ENCODE data around the gene PAOX.

Gene PAOX

DNA sequence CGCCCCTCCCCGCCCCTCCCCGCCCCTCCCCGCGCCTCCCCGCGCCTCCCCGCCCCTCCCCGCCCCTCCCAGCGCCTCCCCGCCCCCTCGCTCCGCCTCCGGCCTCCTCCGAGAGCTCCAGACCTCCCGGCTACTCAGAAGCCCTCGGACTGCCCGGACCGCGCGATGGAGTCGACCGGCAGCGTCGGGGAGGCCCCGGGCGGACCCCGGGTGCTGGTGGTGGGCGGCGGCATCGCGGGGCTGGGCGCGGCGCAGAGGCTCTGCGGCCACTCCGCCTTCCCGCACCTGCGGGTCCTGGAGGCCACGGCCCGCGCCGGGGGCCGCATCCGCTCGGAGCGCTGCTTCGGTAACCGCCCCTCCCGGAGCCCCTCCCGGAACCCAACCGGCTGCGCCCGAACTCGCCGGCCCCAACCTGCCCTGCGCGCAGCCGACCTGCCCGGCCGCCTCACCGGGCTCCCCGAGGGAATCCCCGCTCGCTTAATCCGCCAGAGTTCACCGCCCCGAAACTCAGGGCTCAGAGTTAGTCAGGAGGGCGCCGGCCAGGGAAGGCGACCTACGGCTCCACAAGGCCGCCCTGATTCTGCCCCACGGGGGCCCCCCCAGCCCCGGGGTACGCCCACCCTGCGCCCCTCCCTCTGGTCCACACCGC is at the start of gene PAOX:
PAOX (plus strand) TSS at position 111 of the 649 bp plus-strand sequence; CDS start at position 166, 55 bp downstream.
- in situ Hi-C loops (cut with MboI; ENCODE audit: low sequenced_read_pairs), result no loop called here

DNA sequence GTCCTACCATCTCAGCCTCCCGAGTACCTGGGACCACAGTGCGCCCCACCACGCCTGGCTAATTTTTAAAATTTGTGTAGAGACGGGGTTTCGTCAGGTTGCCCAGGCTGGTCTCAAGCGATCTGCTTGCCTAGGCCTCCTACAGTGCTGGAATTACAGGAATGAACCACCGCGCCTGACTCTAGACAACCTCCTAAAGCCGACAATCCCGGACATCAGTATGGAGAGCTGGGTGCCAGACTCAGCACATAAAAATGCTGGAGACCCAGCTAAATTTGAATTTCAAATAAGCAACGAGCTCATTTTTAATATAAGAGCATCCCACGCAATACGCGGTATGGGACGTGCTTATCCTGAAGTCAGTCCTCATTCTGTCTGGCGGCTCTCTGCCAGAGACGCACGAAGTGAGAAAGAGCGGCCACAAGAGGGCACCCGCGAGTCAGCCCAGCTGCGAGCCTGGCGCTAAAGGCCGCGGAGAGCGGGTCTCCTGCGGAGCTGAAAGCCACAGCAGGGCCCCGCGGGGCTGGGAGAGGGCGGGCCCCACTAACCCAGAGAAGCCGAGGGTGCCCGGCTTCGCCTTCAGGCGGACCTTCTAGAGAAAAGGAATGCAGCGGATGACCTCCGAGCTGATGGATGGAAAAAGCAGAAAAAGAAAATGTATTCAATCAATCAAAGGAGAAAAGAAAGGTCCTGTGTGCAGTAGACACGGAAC is 49.4 kb upstream of the PAOX start:
- in situ Hi-C loops (cut with MboI; ENCODE audit: low sequenced_read_pairs), result no loop called here

DNA sequence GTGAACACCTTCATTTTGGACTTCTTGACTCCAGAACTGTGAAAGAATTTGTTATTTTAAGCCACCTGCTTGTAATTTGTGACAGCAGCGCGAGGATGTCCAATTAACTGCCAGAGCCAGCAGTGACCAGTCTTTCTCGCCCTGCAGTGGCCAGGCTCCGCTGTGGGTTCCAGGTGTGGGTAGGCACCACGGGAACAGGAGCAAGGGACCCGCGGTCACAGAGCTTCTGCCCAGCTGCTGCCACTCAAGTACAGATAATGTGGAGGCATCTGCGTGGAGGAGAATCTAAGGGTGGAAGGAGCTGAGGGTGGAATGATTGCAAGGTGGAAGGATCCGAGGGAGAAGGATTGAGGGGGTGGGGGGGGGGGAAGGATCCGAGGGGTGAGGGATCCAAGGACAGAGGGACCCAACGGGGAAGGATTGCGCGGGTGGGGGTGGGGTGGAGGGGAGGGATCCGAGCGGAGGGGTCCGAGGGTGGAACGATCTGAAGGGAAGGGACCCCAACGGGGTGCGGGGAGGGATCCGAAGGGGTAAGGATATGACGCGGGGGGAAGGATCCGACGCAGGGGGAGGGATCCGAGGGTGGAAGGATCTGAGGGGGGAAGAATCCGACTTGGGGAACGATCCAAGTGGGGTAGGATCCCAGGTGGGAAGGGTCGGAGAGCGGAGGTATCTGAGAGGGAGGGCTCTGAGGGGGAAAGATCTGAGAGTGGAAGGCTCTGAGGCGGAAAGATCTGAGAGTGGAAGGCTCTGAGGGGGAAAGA is 45.9 kb upstream of the PAOX start:
- in situ Hi-C loops (cut with MboI; ENCODE audit: low sequenced_read_pairs), result no loop called here

DNA sequence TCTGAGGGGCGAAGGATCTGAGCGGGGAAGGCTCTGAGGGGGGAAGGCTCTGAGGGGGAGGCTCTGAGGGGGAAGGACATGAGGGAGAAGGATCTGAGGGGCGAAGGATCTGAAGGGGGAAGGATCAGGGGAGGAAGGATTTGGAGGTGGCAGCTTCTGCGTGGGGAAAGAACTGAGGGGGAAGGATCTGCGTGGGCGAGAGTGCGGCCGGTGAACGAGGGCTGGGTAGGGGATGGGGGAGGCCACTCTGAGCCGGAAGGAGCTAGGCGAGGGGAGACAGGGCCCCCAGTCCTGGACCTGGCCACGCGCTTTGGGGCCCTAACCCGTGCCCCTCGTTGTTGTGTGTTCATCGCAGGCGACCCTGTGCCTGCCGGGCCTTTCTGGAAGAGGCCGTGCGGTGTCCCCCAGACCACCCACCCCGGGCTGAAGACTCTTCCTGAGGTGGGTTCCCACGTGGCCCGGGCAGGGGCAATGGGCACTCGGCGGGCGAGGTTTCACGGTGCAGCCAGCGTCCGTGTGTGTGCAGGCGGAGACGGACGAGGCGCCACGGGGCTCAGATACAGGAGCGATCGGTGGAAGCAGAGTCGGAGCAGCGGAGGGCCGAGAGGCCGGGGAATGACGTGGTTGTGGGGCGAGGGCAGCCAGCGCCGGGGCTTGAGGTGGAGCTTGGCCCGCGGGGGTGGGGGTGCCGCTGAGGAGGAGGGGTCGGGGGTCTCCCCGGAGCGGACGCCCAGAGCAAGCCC is 44.4 kb upstream of the PAOX start:
- in situ Hi-C loops (cut with MboI; ENCODE audit: low sequenced_read_pairs), result no loop called here

DNA sequence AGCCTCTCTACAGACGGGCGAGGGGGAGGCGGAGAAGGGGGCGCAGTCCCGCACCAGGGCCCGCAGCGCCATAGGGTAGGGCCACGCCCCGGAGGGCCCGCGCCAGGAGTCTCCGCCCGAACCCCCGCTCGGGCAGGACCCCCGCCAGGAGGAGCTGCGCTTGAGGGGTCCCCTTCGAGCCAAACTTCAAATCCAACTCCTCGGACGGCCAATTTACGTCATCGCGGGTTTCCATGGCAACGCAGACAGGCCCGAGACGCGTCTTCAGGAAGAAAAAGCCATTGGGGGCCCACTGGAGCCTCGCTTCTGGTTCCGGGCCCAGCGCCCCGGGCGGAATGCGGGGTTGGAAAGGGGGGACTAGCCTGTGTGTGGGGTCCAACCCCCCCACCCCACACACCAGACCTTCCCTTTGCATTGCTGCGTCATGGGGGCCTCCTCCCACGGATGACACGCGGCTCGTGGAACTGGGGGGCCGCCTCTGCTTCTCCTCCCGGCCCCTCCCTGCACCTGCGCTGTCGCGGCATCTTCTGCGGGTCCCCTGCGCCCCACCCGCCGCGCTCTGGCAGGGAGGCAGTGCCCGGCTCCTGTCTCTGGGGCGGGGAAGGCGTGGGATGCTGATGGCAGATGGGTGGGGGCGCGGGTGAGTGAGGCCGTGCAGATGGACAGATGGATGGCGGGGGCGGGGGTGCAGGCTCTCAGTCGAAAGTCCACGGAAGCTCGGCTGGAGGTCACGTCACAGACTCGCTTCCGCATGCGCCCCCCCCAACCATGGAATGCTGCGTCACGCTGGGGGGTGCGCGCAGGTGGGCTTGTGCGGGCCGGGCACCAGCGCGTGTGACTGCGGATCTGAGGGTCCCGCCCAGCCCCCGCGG is 43.6 kb upstream of the PAOX start:
- in situ Hi-C loops (cut with MboI; ENCODE audit: low sequenced_read_pairs), result no loop called here

DNA sequence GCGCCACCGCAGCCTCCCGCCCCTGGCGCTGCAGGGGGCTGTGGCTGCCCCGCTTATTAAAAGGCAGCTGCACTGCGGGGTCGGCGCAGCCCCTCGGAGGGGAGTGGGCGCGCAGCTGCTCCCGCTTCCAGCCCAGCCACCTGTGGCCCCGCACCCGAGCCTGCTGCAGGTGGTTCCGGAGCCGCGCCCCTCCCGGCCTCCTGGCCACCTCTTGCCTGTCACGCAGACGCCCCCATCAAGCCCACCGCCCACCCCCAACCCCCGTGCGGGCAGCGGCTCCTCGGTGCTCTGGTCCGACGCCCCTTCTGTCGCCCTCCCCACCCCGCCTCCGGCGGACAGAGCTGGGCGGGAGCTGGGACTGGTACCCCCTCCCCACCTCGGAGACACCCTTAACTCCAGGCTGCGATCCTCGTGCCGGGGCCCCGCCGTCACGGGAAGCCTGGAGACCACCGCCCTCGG is 42.9 kb upstream of the PAOX start:
- in situ Hi-C loops (cut with MboI; ENCODE audit: low sequenced_read_pairs), result no loop called here

DNA sequence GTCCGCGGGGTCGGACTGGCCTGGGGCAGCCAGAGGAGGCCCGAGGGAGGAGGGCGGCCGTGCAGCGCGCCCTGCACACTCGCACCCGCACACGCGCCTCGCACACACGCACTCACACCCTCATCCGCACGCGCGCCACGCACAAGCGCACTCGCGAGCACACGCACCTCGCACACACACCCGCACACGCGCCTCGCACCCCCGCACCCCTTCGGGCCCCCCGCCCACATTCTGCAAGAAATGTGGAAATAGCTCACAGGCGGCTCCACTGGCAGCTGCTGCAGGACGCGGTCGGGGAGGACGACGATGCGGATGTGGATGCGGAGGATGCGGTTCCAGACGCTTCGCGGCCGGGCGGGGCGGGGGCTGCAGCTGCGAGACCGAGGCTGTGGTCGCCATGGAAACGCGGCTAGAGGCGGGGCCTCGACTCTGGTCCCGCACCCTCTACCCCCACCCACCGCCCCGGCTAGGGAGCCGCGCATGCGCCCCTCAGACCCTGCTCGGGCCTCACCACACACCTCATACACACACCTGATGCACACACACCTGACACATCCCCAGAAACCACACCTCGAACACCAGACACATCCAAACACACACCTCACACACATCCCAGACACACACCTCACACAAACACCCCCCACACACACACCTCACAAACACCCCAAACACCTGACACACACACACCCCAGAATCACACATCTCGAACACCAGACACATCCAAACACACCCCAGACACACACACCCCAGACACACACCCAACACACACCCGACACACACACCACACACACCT is 42.3 kb upstream of the PAOX start, which contains the start of gene CALY:
CALY (minus strand) TSS at position 320 of the 793 bp plus-strand sequence. CDS start 7,907 bp downstream, outside the sequence.
- in situ Hi-C loops (cut with MboI; ENCODE audit: low sequenced_read_pairs), result no loop called here

DNA sequence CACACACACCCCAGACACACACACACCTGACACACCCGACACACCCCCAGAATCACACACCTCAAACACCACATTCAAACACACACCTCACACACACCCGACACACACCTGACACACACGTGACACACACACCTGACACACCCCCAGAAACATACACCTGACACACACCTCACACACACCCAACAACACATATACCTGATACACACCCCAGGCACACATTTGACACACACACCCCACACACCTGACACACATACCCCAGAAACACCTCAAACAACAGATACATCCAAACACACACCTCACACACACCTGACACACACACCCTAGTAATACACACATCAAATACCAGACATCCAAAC is 41.7 kb upstream of the PAOX start:
- in situ Hi-C loops (cut with MboI; ENCODE audit: low sequenced_read_pairs), result no loop called here

DNA sequence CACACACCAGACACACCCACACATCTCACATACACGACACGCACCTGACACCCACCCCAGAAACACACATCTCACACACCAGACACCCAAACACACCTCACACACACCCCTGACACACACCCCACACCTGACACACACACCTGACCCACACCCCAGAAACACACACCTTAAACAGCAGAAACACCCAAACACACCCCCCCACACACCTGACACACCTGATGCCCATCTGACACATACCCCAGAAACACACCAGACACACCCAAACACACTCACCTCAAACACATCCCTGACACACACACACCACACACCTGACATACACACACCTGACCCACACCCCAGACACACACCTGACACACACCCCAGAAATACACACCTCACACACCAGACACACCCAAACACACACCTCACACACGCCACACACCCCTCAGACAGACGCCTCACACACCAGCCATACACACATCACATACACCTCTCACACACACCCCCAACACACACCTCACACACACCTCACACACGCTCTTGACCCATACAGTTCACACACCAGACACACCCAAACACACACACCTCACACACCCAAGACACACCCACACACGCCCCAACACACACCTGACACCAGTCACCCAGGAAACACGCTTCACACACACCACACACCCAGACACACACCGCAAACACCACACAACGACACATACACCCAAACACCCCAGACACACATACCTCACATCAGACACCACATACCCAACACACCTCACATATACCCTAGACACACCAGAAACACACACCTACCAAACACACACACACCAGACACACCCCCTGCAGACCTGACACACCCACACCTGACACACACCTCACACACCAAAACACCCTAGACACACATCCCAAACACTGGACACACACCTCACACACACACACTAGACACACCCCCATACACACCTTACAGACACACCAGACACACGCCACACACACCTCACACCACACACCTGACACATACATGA is 40.7 kb upstream of the PAOX start:
- in situ Hi-C loops (cut with MboI; ENCODE audit: low sequenced_read_pairs), result no loop called here

DNA sequence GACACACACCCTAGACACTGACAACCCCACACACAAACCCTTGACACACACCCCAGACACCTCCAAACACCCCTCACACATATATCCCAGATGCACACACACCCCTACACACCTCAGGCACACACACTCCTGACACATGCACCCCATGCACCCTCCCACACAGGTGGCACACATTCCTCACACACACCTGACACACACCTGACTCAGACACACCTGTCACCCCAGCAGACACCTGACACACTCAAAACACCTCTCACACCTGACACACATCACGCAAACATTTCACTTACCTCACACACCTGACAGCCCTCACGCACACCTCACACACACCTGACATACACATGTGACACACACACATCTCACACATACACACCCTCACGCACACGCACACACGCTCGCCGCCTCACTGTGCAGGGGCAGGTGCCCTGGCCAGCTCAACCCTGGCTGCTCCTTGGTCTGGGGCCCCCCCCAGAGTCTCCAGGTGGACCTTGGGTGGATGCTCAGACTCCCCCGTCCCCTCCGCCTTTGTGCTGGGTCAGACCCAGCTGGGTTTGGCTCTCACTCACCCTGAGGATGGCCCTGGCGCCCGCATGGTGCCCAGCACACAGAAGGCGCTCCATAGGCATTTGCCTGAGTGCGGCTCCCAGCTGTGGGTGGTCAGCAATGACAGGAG is 39.2 kb upstream of the PAOX start:
- in situ Hi-C loops (cut with MboI; ENCODE audit: low sequenced_read_pairs), result no loop called here

DNA sequence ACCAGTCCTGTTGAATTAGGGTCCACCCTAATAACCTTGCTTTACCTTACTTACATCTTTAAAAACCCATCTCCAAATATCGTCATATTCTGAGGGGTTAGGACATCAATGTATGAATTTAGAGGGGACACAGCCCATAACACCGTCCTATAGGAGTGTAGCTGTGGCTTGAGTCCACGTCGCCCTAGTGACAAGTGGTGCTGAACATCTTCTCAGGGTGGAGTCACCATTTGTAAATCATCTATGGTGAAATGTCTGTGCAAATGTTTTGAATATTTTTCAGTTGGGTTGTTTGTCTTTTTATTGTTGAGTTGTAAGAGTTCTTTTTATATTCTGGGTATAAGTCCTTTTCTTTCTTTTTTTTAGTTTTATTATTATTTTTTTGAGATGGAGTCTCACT is 37.1 kb upstream of the PAOX start:
- in situ Hi-C loops (cut with MboI; ENCODE audit: low sequenced_read_pairs), result no loop called here

DNA sequence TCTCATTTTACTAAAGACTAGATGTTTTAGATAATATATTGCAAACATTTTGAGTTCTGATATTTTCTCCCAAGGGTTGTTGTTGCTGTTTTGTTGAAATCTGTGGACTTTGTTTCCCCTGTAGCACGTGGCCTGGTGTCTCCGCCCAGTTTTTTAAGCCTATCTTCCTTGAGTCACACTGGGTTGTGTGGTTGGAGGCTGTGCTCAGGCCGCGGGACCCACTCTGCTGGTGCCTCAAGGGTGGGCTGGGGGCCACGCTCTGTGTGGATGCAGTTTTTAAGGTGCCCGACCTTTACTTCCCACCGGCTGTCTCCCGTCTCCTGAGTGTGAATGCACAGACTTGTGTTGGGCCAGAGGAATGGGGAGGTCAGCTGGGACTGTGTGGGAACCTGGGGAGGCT is 36.1 kb upstream of the PAOX start:
- in situ Hi-C loops (cut with MboI; ENCODE audit: low sequenced_read_pairs), result no loop called here

DNA sequence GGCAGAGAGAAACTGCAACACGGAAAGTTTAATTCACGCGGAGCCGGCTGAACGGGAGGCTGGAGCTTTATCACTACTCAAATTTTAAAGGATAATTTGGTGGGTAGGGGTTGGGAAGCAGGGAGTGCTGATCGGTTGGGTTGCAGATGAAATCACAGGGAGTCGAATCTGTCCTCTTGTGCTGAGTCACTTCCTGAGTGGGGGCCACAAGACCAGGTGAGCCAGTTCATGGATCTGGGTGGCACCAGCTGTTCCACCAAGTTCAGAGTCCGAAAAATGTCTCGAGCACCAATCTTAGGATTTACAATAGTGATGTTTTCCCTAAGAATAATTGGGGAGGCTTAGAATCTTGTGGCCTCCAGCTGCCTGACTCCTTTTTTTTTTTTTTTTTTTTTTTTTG is 35.5 kb upstream of the PAOX start:
- in situ Hi-C loops (cut with MboI; ENCODE audit: low sequenced_read_pairs), result no loop called here

DNA sequence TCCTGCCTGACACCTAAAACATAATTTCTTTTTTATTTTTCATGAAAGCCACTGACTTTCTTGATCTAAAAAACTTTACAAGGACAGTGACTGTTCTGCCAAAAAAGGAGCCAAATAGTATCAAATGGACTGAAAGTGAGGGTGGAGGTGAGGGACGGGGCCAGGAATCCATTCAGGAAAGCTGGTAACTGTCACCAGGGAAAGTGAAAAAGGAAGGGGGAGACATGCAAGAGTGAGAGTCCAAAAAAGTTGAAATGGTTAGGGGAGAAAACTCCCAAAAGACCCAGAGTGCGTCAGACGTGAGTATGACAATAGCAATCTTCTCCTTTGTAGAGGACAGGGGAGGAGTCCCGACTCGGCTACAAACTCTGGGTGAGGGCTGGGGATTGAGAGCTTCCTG is 34.8 kb upstream of the PAOX start:
- in situ Hi-C loops (cut with MboI; ENCODE audit: low sequenced_read_pairs), result no loop called here

DNA sequence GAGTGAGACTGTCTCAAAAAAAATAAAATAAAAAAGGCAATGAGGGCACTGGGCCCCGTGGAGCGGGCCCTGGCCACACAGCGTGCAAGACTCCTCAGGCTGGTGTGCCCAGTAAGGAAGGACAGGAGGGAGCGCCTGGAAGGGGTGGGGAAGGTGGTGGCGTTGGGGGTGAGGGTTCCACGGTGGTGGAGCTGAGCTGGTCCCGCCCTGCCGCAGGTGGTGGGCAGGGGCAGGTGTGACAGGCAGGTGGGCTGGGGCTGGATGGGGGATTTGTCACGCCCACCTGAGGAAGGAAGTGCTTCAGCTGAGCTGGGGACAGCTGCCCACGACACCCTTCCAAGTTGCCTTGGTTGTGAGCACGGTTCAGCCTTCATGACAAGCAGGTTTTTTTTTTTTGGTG is 32.6 kb upstream of the PAOX start:
- in situ Hi-C loops (cut with MboI; ENCODE audit: low sequenced_read_pairs), result no loop called here

DNA sequence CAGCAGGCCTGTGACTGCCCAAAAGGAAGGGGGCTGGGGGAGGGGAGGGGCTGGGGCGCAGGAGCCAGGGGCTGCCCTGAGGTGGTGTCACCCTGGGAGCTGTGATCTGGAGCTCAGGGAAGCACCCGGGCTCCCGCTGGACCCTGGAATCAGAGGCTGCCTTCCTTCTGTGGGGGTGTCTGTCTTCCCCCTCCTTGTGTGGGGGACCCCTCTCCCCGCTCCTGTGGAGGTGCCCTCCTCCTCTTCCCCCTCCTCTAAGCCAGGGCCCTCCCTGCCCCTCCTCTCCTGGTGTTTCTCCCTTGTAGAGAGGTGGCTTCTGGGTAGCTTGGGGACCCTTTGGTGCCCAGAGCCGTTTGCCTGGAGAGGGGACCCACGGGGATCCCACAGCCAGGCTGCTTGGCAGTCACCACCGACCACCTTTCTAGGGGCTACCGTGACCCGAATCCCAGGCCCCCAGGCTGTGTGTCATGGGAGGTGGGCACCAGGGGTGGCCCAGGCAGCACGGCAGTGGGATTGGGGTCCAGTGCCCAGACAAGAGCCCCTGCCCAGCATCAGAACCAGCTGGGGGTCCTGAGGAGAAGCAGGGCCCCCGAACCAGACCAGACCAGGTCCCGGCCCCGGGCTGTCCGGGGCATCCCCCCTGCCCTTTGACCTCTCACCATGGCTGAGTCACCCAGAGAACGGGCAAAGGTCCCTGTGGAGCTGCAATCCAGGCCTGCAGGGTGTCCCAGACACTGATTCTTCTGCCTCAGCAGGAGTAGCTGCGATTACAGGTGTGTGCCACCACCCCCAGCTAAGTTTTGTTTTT is 31.1 kb upstream of the PAOX start:
- in situ Hi-C loops (cut with MboI; ENCODE audit: low sequenced_read_pairs), result no loop called here

DNA sequence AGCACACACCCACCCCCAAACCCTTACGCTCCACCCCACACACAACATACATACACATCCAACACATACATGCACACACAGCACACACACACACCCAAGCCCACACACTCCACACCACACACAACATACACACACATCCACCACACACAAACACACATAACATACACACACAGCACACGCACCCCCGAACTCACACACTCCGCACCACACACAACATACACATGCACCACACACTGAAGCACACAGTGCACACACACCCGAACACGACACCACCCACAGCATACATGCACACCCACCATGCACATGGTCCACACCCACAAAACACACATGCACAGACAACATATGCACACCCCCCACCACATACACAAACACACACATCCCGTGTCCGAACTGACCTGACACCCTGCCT is 29.9 kb upstream of the PAOX start:
- in situ Hi-C loops (cut with MboI; ENCODE audit: low sequenced_read_pairs), result no loop called here

Data from HL-60/S4 treated with phorbol 12-myristate 13-acetate at 8.2 ng/mL for 4 days and 3 days (cell line).